COR-L47 (cell line): ENCODE results near the gene SSX2IP.

Source experiments
- DNase-seq: peaks from one replicate; lab custom pipeline; 2025; lab: John Stamatoyannopoulos, UW

The SSX2IP gene

GRCh38 chr1:84708031-84708430 is 17.8 kb upstream of the SSX2IP start:
- DNase-seq = no peak

GRCh38 chr1:84705513-84705912 is 15.3 kb upstream of the SSX2IP start:
- DNase-seq = no peak

- no peak for DNase-seq
Measured at GRCh38 chr1:84704872-84705417, 14.7 kb upstream of the SSX2IP start.

GRCh38 chr1:84703431-84703830 is 13.2 kb upstream of the SSX2IP start:
- no peak for DNase-seq

- DNase-seq = no peak
Measured at GRCh38 chr1:84702143-84702542, 11.9 kb upstream of the SSX2IP start.

GRCh38 chr1:84701376-84701775 is 11.1 kb upstream of the SSX2IP start:
- DNase-seq = no peak

- no peak for DNase-seq
Measured at GRCh38 chr1:84700070-84700469, 9.8 kb upstream of the SSX2IP start.

- no peak for DNase-seq
Measured at GRCh38 chr1:84698151-84699110, 8.2 kb upstream of the SSX2IP start.

- DNase-seq = no peak
Measured at GRCh38 chr1:84693785-84694184, 3.5 kb upstream of the SSX2IP start.

GRCh38 chr1:84693005-84693404 is 2.7 kb upstream of the SSX2IP start:
- no peak for DNase-seq

GRCh38 chr1:84692391-84692790 is 2.1 kb upstream of the SSX2IP start:
- no peak for DNase-seq

GRCh38 chr1:84691122-84691783 is 992 bp upstream of the SSX2IP start:
- no peak for DNase-seq

GRCh38 chr1:84689514-84690396 is 506 bp downstream of the SSX2IP start:
- DNase-seq = peak; percentile 77

GRCh38 chr1:84688463-84689061 is 1.7 kb downstream of the SSX2IP start:
- no peak for DNase-seq

GRCh38 chr1:84687714-84688462 is 2.4 kb downstream of the SSX2IP start:
- DNase-seq = no peak

GRCh38 chr1:84686223-84686622 is 4.0 kb downstream of the SSX2IP start:
- no peak for DNase-seq

GRCh38 chr1:84683508-84683907 is 6.8 kb downstream of the SSX2IP start:
- DNase-seq = no peak

- DNase-seq = no peak
Measured at GRCh38 chr1:84682047-84682446, 8.2 kb downstream of the SSX2IP start.

- DNase-seq = no peak
Measured at GRCh38 chr1:84677415-84678099, 12.7 kb downstream of the SSX2IP start.

GRCh38 chr1:84675631-84676030 is 14.6 kb downstream of the SSX2IP start:
- no peak for DNase-seq
